Measurements from ENCODE around the gene MRGPRD. TPM values are rescaled to one million over a fixed set of nuclear protein-coding genes. Genes with fewer than 3 reads are reported as not detected.

The MRGPRD gene
- total and polyA plus RNA-seq, 10 of the 15 experiments (the other 5 are each of a cell fraction or from before 2014, with no cell fraction given) = not detected

GRCh38 chr11:68932933-68933577 is 47.7 kb downstream of the MRGPRD start:
- WGBS (ENCODE audit: insufficient coverage, insufficient replicate concordance, low lambda C conversion rate, missing lambda C conversion rate) = 94% methylated on average over 23 of the region's 24 CpGs
- RAD21 ChIA-PET (ENCODE audit: unreplicated experiment) = no interaction called here

GRCh38 chr11:68932358-68932757 is 48.4 kb downstream of the MRGPRD start:
- Histone ChIP-seq H3K4me1 (ENCODE audit: control insufficient read depth, insufficient read depth, low read length) (peaks cover 5% of the 10 kb centered on the region), H3K36me3 (ENCODE audit: control insufficient read depth in 2 of 2, insufficient read depth in 2 of 2, low read length in 1 of 2) (peaks cover 8 to 33% of the 10 kb centered on the region in 2 experiments; a peak in 3 of 4 replicates), H3K4me3 (no peak overlapping the region), H3K79me2 (ENCODE audit: control insufficient read depth, insufficient read depth, low read length) (no peaks in the 10 kb centered on the region), H3K9me3 (replicated peaks; ENCODE audit: control insufficient read depth, insufficient read depth, low read length) (no peaks in the 10 kb centered on the region), H2AFZ (ENCODE audit: control insufficient read depth, low read depth, low read length) (no peak overlapping the region), H3K9ac (ENCODE audit: control insufficient read depth, insufficient read depth, low read length) (no peak overlapping the region), H3K27me3 (replicated peaks in 1 of 2; ENCODE audit: control insufficient read depth in 2 of 2, insufficient read depth in 2 of 2, low read length in 1 of 2) (no peaks in the 10 kb centered on the region), H3K27ac (ENCODE audit: control insufficient read depth, insufficient read depth) (no peak overlapping the region), H3K4me2 (ENCODE audit: control insufficient read depth, insufficient read depth) (no peak overlapping the region), H4K20me1 (ENCODE audit: control insufficient read depth, insufficient read depth) (no peaks in the 10 kb centered on the region)
- TF ChIP-seq CBFB (IDR thresholded peaks at IDR 0.05; ENCODE audit: low read depth) (no peak), JUNB (IDR thresholded peaks at IDR 0.05) (no peak), ZNF274 (IDR thresholded peaks at IDR 0.05; ENCODE audit: insufficient read depth, insufficient read length) (no peak), ZNF217 (IDR thresholded peaks at IDR 0.05) (no peak), IKZF1 (conservative IDR thresholded peaks at IDR 0.05) (no peak), SMARCA5 (IDR thresholded peaks at IDR 0.05) (no peak), POU2F2 (IDR thresholded peaks at IDR 0.05; ENCODE audit: borderline replicate concordance, low read depth, low read length) (no peak), MAX (IDR thresholded peaks at IDR 0.05; ENCODE audit: low read depth, low read length) (no peak)
- CTCF ChIA-PET = no interaction called here
- BruUV-seq (replicated peaks) = no TSS peak
- FAIRE-seq = no peak
- in situ Hi-C loops (cut with MboI) = no loop called here
- no peak for ATAC-seq
- RAD21 ChIA-PET (ENCODE audit: unreplicated experiment) = no interaction called here
- WGBS (ENCODE audit: insufficient coverage, insufficient replicate concordance, low lambda C conversion rate, missing lambda C conversion rate) = over 99% methylated on average over 7 of the region's 7 CpGs
- intact Hi-C loops (cut with micrococcal nuclease; ENCODE audit: unreplicated experiment) = no loop called here
- POLR2A ChIA-PET = no interaction called here
- no peak for DNase-seq (ENCODE audit: low read depth, low spot score)
- SMC1A ChIA-PET (ENCODE audit: uncharacterized antibody, unreplicated experiment) = no interaction called here

More at GRCh38 chr11:68932933-68933577, 47.7 kb downstream of the MRGPRD start:
- H3K4me1 ChIP-seq (ENCODE audit: control insufficient read depth, insufficient read depth, low read length) = no peaks in the 10 kb centered on the region
- POLR2A ChIA-PET = no interaction called here
- H3K4me3 ChIP-seq = no peak overlapping the region
- no peaks in the 10 kb centered on the region for H3K27me3 ChIP-seq (replicated peaks in 1 of 2; ENCODE audit: control insufficient read depth in 2 of 2, insufficient read depth in 2 of 2, low read length in 1 of 2)
- CTCF ChIA-PET = no interaction called here
- H2AFZ ChIP-seq (ENCODE audit: control insufficient read depth, low read depth, low read length) = no peak overlapping the region
- no peak for TF ChIP-seq EGR1 (IDR thresholded peaks at IDR 0.05; ENCODE audit: borderline replicate concordance in 1 of 2, low read depth in 2 of 2, low read length in 2 of 2)
- no peak overlapping the region for H3K9ac ChIP-seq (ENCODE audit: control insufficient read depth, insufficient read depth, low read length)
- H3K79me2 ChIP-seq (ENCODE audit: control insufficient read depth, insufficient read depth, low read length) = no peaks in the 10 kb centered on the region
- H3K36me3 ChIP-seq (ENCODE audit: control insufficient read depth in 2 of 2, insufficient read depth in 2 of 2, low read length in 1 of 2) = peaks cover 6 to 34% of the 10 kb centered on the region in 2 experiments; a peak in 3 of 4 replicates
- intact Hi-C loops (cut with micrococcal nuclease; ENCODE audit: unreplicated experiment) = no loop called here
- H3K27ac ChIP-seq (ENCODE audit: control insufficient read depth, insufficient read depth) = no peak overlapping the region
- no peak for DNase-seq (ENCODE audit: low read depth, low spot score)
- FAIRE-seq = no peak
- BruUV-seq (replicated peaks) = no TSS peak
- ATAC-seq = no peak
- no peak overlapping the region for H3K4me2 ChIP-seq (ENCODE audit: control insufficient read depth, insufficient read depth)
- H3K9me3 ChIP-seq (replicated peaks; ENCODE audit: control insufficient read depth, insufficient read depth, low read length) = no peaks in the 10 kb centered on the region
- in situ Hi-C loops (cut with MboI) = no loop called here
- no peaks in the 10 kb centered on the region for H4K20me1 ChIP-seq (ENCODE audit: control insufficient read depth, insufficient read depth)
- SMC1A ChIA-PET (ENCODE audit: uncharacterized antibody, unreplicated experiment) = no interaction called here

Data from GM12878 (cell line).